Measurements from ENCODE around the gene CBX4. TPM values are rescaled to one million over a fixed set of nuclear protein-coding genes. Genes with fewer than 3 reads are reported as not detected.

The CBX4 gene
- total RNA-seq, 2 experiments from 2014 or later, result 35.0 TPM

DNA sequence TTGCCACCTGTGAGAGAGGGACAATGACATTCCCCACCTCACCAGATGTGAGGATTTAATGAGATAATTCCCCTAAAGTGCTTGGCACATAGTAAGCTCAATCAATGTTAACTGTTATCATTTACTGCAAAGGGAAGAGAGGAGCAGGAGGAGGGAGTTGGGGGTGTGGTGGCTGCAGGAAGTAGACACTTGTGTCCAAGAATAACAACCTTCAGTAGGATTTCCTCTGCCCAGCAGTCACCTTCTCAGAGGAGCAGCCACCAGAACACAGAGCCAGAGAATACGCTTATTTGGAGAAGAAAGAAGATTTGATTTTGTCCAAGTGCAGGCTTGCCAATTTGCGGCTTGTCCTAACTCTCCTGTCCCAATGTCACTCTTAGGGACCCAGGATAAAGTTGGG is 10.2 kb downstream of the CBX4 start:
- Mint-ChIP-seq H3K4me3 (no peak overlapping the region), H3K36me3 (ENCODE audit: low read depth) (peaks cover 6% of the 10 kb centered on the region), H3K27ac (no peak overlapping the region), H3K27me3 (peaks cover 5% of the 10 kb centered on the region), H3K4me1 (peaks cover 32% of the 10 kb centered on the region), H3K9me3 (no peaks in the 10 kb centered on the region)
- DNase-seq, result no peak
- CTCF ChIA-PET, result interaction anchor here (0.8 to 1.0 kb wide), 3 partner anchors 9 to 19 kb away, joined by 3 read pairs; partner anchors contain the start of gene CBX4
- POLR2A ChIA-PET, result no interaction called here

DNA sequence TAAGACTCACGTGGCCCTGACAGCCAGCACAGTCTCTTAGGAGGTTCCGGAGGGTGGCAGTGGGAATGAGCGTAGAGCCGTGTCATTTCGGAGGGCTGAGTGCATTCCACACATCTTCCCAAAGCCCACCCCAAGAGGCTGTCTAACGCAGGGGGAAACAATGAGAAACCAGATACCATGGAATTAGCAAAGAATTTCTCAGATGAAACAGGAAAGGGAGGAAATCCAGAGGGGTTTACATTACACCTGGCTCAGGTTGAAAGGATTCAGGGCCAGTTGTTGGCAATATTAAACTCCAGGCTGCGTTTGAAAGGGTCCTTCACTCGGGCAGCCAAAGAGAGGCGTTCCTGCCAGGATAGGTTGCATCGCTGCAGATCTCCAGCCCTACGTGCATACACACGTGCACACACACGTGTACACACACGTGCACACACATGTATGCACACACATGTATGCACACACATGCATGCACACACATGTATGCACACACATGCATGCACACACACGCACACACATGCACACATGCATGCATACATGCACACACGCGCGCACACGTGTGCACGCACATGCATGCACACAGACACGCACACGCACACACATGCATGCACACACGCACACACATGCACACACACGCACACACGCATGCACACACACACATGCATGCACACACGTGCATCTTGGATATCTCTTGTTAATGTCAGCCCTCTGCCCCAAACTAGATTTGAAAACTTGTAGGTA is 12.2 kb downstream of the CBX4 start:
- H3K4me3 Mint-ChIP-seq, result no peak overlapping the region
- no peaks in the 10 kb centered on the region for H3K36me3 Mint-ChIP-seq (ENCODE audit: low read depth)
- H3K27me3 Mint-ChIP-seq, result peaks cover 14% of the 10 kb centered on the region
- POLR2A ChIA-PET, result no interaction called here
- DNase-seq, result no peak
- H3K9me3 Mint-ChIP-seq, result no peaks in the 10 kb centered on the region
- CTCF ChIA-PET, result interaction anchor here (0.8 kb wide), 1 partner anchor 12 kb away, joined by 4 read pairs; the partner anchor contains the start of gene CBX4
- peaks cover 28% of the 10 kb centered on the region for H3K4me1 Mint-ChIP-seq
- H3K27ac Mint-ChIP-seq, result no peak overlapping the region

GRCh38 chr17:79826204-79826680 is 13.0 kb downstream of the CBX4 start:
- Mint-ChIP-seq H3K27me3 (peaks cover 15% of the 10 kb centered on the region), H3K27ac (peak overlapping the region; percentile 52), H3K4me1 (peaks cover 28% of the 10 kb centered on the region)

GRCh38 chr17:79825580-79825921 is 13.7 kb downstream of the CBX4 start:
- no peaks in the 10 kb centered on the region for H3K9me3 Mint-ChIP-seq
- ChIA-PET POLR2A (no interaction called here), CTCF (interaction anchor here (0.7 to 2.0 kb wide), 6 partner anchors 10 to 183 kb away, joined by 3 to 10 read pairs (median 3); partner anchors contain the start of gene CBX4)
- H3K27me3 Mint-ChIP-seq, result peaks cover 18% of the 10 kb centered on the region
- no peak overlapping the region for H3K4me3 Mint-ChIP-seq
- H3K4me1 Mint-ChIP-seq, result peaks cover 28% of the 10 kb centered on the region
- peak overlapping the region; percentile 52 for H3K27ac Mint-ChIP-seq
- DNase-seq, result no peak
- no peaks in the 10 kb centered on the region for H3K36me3 Mint-ChIP-seq (ENCODE audit: low read depth)

More at GRCh38 chr17:79826204-79826680, 13.0 kb downstream of the CBX4 start:
- no peak overlapping the region for H3K4me3 Mint-ChIP-seq
- no peak for DNase-seq
- H3K36me3 Mint-ChIP-seq (ENCODE audit: low read depth), result no peaks in the 10 kb centered on the region
- no peaks in the 10 kb centered on the region for H3K9me3 Mint-ChIP-seq
- CTCF ChIA-PET, result interaction anchor here (0.8 to 2.0 kb wide), 3 partner anchors 9 to 28 kb away, joined by 3 to 10 read pairs (median 4); partner anchors contain the start of gene CBX4
- POLR2A ChIA-PET, result no interaction called here

DNA sequence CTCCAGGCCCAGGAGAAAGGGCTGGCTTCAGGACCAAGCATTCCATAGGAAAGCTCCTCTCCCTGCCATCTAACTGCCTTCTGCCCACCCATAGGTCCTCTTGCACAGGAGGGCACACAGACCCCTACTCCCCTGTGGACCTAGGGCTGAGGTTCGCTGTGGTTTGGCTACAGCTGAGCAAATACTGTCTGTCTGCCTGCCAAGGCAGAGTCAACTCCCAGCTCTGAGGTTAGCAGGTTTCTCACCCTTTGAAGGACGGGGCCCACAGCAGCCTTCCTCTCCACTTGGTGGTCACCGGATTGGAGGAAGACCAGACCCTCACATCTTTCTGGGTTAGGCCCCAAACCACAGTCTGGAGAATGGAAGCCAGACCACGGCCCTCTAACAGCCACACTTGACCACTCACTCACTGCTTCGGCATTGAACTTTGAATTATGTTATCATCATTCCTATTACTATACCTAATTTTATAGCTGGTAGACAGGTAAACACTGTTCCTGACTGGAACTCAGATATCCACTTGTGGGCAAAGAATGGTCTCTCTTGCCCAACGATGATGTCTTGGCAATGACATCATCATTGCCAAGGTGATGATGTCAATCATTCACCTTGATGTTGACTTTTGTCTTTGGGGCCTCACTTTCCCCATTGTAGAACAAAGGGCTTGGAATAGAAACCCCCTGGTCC is 14.2 kb downstream of the CBX4 start:
- no peak for DNase-seq
- H3K36me3 Mint-ChIP-seq (ENCODE audit: low read depth), result no peaks in the 10 kb centered on the region
- POLR2A ChIA-PET, result no interaction called here
- H3K4me3 Mint-ChIP-seq, result no peak overlapping the region
- CTCF ChIA-PET, result interaction anchor here (0.7 to 2.0 kb wide), 7 partner anchors 10 to 184 kb away, joined by 3 to 10 read pairs (median 3); partner anchors contain the start of gene CBX4
- peaks cover 23% of the 10 kb centered on the region for H3K27me3 Mint-ChIP-seq
- no peaks in the 10 kb centered on the region for H3K9me3 Mint-ChIP-seq
- no peak overlapping the region for H3K27ac Mint-ChIP-seq
- H3K4me1 Mint-ChIP-seq, result peaks cover 28% of the 10 kb centered on the region

DNA sequence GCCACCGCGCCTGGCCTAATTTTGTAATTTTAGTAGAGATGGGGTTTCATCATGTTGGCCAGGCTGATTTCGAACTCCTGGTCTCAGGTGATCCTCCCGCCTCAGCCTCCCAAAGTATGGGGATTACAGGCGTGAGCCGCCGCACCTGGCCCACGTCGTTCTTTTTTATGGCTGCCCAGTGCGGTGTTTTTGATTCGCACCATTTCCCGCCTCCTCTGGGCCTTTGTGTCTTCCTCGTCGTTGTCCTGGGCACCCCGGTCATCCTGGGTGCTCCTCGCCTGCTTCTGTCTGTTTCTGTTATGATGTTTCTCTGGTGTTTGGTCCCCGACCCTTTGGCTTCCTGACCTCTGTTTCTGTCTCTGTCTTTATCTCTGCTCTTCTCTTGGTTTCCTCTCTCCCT is 15.0 kb downstream of the CBX4 start:
- no peak overlapping the region for H3K4me3 Mint-ChIP-seq
- CTCF ChIA-PET, result interaction anchor here (1.4 to 2.0 kb wide), 3 partner anchors 11 to 15 kb away, joined by 5 to 10 read pairs (median 5); partner anchors contain the start of gene CBX4
- H3K36me3 Mint-ChIP-seq (ENCODE audit: low read depth), result no peaks in the 10 kb centered on the region
- POLR2A ChIA-PET, result no interaction called here
- H3K9me3 Mint-ChIP-seq, result no peaks in the 10 kb centered on the region
- DNase-seq, result no peak
- H3K4me1 Mint-ChIP-seq, result peaks cover 27% of the 10 kb centered on the region
- peaks cover 31% of the 10 kb centered on the region for H3K27me3 Mint-ChIP-seq
- H3K27ac Mint-ChIP-seq, result no peak overlapping the region

- H3K36me3 Mint-ChIP-seq (ENCODE audit: low read depth), result no peaks in the 10 kb centered on the region
- peaks cover 40% of the 10 kb centered on the region for H3K27me3 Mint-ChIP-seq
- no peak for DNase-seq
- no peak overlapping the region for H3K27ac Mint-ChIP-seq
- POLR2A ChIA-PET, result no interaction called here
- H3K9me3 Mint-ChIP-seq, result no peaks in the 10 kb centered on the region
- peaks cover 19% of the 10 kb centered on the region for H3K4me1 Mint-ChIP-seq
- CTCF ChIA-PET, result interaction anchor here (0.6 kb wide), 1 partner anchor 9 kb away, joined by 3 read pairs; no protein-coding TSS in a partner anchor
- H3K4me3 Mint-ChIP-seq, result no peak overlapping the region
These were observed 16.6 kb downstream of the CBX4 start for GRCh38 chr17:79822583-79823124.

DNA sequence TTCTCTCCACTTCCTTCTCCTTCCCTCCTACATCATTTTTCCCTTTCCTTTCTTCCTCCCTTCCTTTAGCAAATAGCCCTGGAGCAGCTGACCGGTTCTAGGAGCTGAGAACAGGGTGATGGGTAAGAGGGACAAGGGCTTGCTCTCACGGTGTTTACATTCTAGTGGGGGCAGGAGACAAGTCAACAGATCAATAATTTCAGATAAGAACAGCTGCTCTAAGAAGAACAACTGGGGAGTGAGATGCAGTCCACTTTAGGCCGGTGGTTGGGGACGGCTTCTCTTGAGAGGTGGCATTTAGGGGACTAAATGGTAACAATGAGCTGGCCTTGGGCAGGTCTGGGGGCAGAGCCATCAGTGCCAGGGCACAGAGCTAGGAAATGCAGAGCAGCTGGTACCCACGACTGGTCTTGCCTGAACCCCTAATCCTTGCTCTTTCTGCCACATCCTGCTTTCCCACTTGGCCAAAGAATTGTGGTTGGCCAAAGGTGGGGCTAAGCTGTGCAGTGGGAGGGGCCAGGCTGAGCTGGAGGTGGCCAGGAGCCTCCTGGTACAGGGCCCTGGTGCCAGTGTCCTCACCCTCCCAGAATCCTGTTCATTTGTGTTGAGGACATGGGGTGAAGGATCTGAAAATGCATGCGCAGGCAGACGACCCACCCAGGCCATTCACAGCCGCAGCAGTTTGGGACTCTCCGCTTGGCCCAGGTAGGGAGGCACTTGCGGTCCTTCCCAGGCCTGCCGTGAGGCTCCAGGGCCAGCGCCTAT is 17.7 kb downstream of the CBX4 start:
- no peak overlapping the region for H3K27ac Mint-ChIP-seq
- no peak overlapping the region for H3K4me3 Mint-ChIP-seq
- ChIA-PET POLR2A (no interaction called here), CTCF (interaction anchor here (1.2 to 1.7 kb wide), 2 partner anchors 14 to 21 kb away, joined by 3 to 4 read pairs; no protein-coding TSS in a partner anchor)
- no peak for DNase-seq
- no peaks in the 10 kb centered on the region for H3K36me3 Mint-ChIP-seq (ENCODE audit: low read depth)
- H3K9me3 Mint-ChIP-seq, result no peaks in the 10 kb centered on the region
- H3K4me1 Mint-ChIP-seq, result peaks cover 8% of the 10 kb centered on the region
- H3K27me3 Mint-ChIP-seq, result peaks cover 51% of the 10 kb centered on the region

- Mint-ChIP-seq H3K27ac (no peak overlapping the region), H3K4me1 (peaks cover 2% of the 10 kb centered on the region), H3K36me3 (ENCODE audit: low read depth) (no peaks in the 10 kb centered on the region), H3K4me3 (no peak overlapping the region), H3K27me3 (peaks cover 57% of the 10 kb centered on the region), H3K9me3 (no peaks in the 10 kb centered on the region)
- ChIA-PET CTCF (interaction anchor here (1.2 to 1.7 kb wide), 2 partner anchors 15 to 22 kb away, joined by 3 to 4 read pairs; no protein-coding TSS in a partner anchor), POLR2A (no interaction called here)
- DNase-seq, result no peak
These were observed 18.3 kb downstream of the CBX4 start for GRCh38 chr17:79820959-79821330.

DNA sequence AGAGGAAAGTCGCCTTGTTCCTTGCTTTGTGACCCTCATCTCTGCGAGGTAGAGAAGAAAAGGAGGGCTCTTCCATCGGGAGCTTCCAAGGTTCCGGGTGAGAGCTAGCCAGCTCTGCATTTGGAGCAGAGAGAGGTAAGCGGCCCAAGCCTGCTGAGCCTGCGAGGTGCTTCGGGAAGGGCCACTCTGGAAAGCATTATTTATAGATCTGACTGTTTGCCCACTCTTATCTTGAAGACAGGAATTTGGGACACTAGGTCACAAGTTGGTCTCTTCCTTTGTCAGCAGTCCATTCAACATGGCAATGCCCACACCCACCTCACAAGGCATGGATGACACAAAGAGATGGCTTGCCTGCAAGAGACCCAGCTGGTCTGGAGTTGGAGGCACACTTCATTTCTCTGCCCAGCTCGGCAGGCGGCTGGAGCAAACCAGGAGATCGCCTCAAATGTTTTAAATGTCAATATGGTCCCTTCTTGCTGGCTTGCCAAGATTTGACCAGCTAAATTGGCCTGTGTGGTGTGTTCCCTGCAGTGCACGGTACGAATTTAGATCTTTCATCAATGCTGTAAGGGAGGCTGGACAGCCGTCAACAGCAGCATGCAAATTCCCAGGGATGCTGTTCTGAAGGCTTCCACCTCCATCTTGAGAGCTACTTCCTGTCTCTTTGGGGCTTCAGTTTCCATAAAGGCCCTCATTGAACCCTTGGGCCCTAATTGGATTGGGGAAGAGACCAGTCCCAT is 19.5 kb downstream of the CBX4 start:
- DNase-seq, result no peak
- Mint-ChIP-seq H3K36me3 (ENCODE audit: low read depth) (no peaks in the 10 kb centered on the region), H3K27ac (no peak overlapping the region), H3K4me3 (no peak overlapping the region), H3K9me3 (no peaks in the 10 kb centered on the region), H3K4me1 (no peaks in the 10 kb centered on the region), H3K27me3 (peaks cover 58% of the 10 kb centered on the region)
- ChIA-PET POLR2A (no interaction called here), CTCF (interaction anchor here (0.7 to 4.4 kb wide), 8 partner anchors 9 to 29 kb away, joined by 3 to 27 read pairs (median 3); partner anchors contain the start of gene CBX4)

- no peaks in the 10 kb centered on the region for H3K36me3 Mint-ChIP-seq (ENCODE audit: low read depth)
- POLR2A ChIA-PET, result no interaction called here
These were observed 20.2 kb downstream of the CBX4 start for GRCh38 chr17:79819085-79819484.

More at GRCh38 chr17:79819085-79819484, 20.2 kb downstream of the CBX4 start:
- no peak overlapping the region for H3K27ac Mint-ChIP-seq
- CTCF ChIA-PET, result interaction anchor here (0.8 to 4.4 kb wide), 8 partner anchors 9 to 29 kb away, joined by 3 to 27 read pairs (median 3); partner anchors contain the start of gene CBX4
- H3K9me3 Mint-ChIP-seq, result no peaks in the 10 kb centered on the region
- peaks cover 5% of the 10 kb centered on the region for H3K4me1 Mint-ChIP-seq
- peaks cover 60% of the 10 kb centered on the region for H3K27me3 Mint-ChIP-seq
- no peak overlapping the region for H3K4me3 Mint-ChIP-seq
- no peak for DNase-seq
